HepG2 (cell line): Measurements from ENCODE around the gene NTSR2. TPM values are rescaled to one million over a fixed set of nuclear protein-coding genes. Genes with fewer than 3 reads are reported as not detected.

Experiments
- ATAC-seq: fragments of 200-7000 bp; cut with Tn5 transposase; 3 replicates; pipeline ENCODE4 v1.9.1; 2020; ENCODE audit warnings: mild to moderate bottlenecking, moderate library complexity
- BruUV-seq: library from RNA; stranded (reverse); fragments of 400-500 nt; replicated peaks from 2 replicates; lab custom pipeline; 2021; lab: Mats Ljungman, UMichigan
- CTCF ChIA-PET: fragments of 300-600 bp; formaldehyde crosslinking; extraction: SDS; loops from one replicate; lab custom pipeline; 2021; ENCODE audit warnings: low total read pairs, inconsistent platforms, low intra/inter-chr PET ratio; lab: Yijun Ruan, JAX
- POLR2A ChIA-PET: fragments of 350-600 bp; sonication (Branson Sonifier 250); formaldehyde crosslinking; loops from one replicate; lab custom pipeline; 2020; ENCODE audit warnings: antibody characterized with exemption, inconsistent platforms; lab: Yijun Ruan, JAX
- DNase-seq: peaks from one replicate; pipeline ENCODE4 v3.0.0-alpha.2; 2015; ENCODE audit warnings: low spot score
- FAIRE-seq: peaks from 3 replicates; lab custom pipeline; 2011; peaks lifted over from hg19 to GRCh38; lab: Jason Lieb, UNC
- H2AFZ ChIP-seq: one replicate; pipeline ENCODE4 v1.6.1; 2011; ENCODE audit warnings: low read length, inconsistent platforms
- H3K27ac ChIP-seq: fragments of 300-600 bp; 3 replicates; pipeline ENCODE4 v1.8.0; 2011; ENCODE audit warnings: mixed run types, mild to moderate bottlenecking, mixed read lengths, low read length, inconsistent platforms; ENCODE audit not compliant: insufficient read depth; ENCODE audit errors: extremely low read length
- H3K27me3 ChIP-seq, 2 experiments: fragments of 200-600 bp in 1 of 2; 2 replicates in 1 of 2; 3 replicates in 1 of 2; pipeline versions ENCODE4 v1.6.0 to v1.8.0; 2011; ENCODE audit warnings: low read length in 2 of 2, mild to moderate bottlenecking in 2 of 2, moderate library complexity in 2 of 2, inconsistent platforms in 1 of 2; ENCODE audit not compliant: insufficient read depth in 2 of 2, control insufficient read depth in 1 of 2
- H3K36me3 ChIP-seq, 2 experiments: fragments of 200-600 bp in 1 of 2; replicated peaks in 1 of 2; 2 replicates in 1 of 2; 3 replicates in 1 of 2; pipeline versions ENCODE4 v1.5.1 to v1.8.0; 2011; ENCODE audit warnings: low read length in 2 of 2, inconsistent platforms in 1 of 2; ENCODE audit not compliant: insufficient read depth in 2 of 2, control insufficient read depth in 1 of 2
- H3K4me1 ChIP-seq: 2 replicates; pipeline ENCODE4 v1.5.1; 2012; ENCODE audit warnings: low read length, inconsistent platforms; ENCODE audit not compliant: insufficient read depth
- H3K4me2 ChIP-seq: 2 replicates; pipeline ENCODE4 v1.6.0; 2011; ENCODE audit warnings: low read depth, low read length, inconsistent platforms
- H3K4me3 ChIP-seq, 3 experiments: fragments of 200-600 bp in 1 of 3; sonication (generic), shearing (Covaris generic) in 1 of 3; replicated peaks in 1 of 3; 2 replicates each; pipeline ENCODE4 v1.5.1; 2011 to 2016; ENCODE audit warnings: low read length in 3 of 3, inconsistent platforms in 2 of 3, low read depth in 2 of 3, mild to moderate bottlenecking in 2 of 3, control low read depth in 1 of 3, mixed read lengths in 1 of 3; ENCODE audit not compliant: insufficient read depth in 1 of 3
- H3K79me2 ChIP-seq: one replicate; pipeline ENCODE4 v1.6.1; 2011; ENCODE audit warnings: low read length, inconsistent platforms; ENCODE audit not compliant: insufficient read depth
- H3K9ac ChIP-seq: 2 replicates; pipeline ENCODE4 v1.6.0; 2011; ENCODE audit warnings: mild to moderate bottlenecking, low read depth, low read length, inconsistent platforms; ENCODE audit not compliant: insufficient read depth
- H3K9me3 ChIP-seq: 2 replicates; pipeline ENCODE4 v1.5.1; 2012; ENCODE audit warnings: mild to moderate bottlenecking, low read length
- H4K20me1 ChIP-seq: 2 replicates; pipeline ENCODE4 v1.6.0; 2011; ENCODE audit warnings: inconsistent platforms, mild to moderate bottlenecking, low read length, moderate library complexity; ENCODE audit not compliant: insufficient read depth
- AGO2 ChIP-seq: fragments of 200-400 bp; formaldehyde crosslinking; optimal IDR thresholded peaks from 2 replicates; pipeline ENCODE3; 2017; ENCODE audit warnings: mild to moderate bottlenecking, low read depth, low read length, moderate library complexity
- ATRX ChIP-seq: sonication (generic); formaldehyde crosslinking; IDR thresholded peaks from 2 replicates; pipeline ENCODE4 v1.4.0; 2020; ENCODE audit warnings: missing genetic modification reagents, borderline replicate concordance
- BCL6 ChIP-seq: IDR thresholded peaks from 2 replicates; pipeline ENCODE4 v1.6.1; 2016; ENCODE audit warnings: missing genetic modification reagents, missing compliant biosample characterization
- CEBPB ChIP-seq: IDR thresholded peaks from 2 replicates; pipeline ENCODE4 v1.6.1; 2011; ENCODE audit warnings: low read depth, low read length, improper control_type of control experiment, borderline replicate concordance
- GATA4 ChIP-seq: sonication (generic); IDR thresholded peaks from 2 replicates; pipeline ENCODE4 v1.6.1; 2016; ENCODE audit warnings: antibody characterized with exemption, low read depth, borderline replicate concordance
- IKZF4 ChIP-seq: sonication (generic); formaldehyde crosslinking; IDR thresholded peaks from 2 replicates; pipeline ENCODE4 v1.5.1; 2020; ENCODE audit warnings: borderline replicate concordance, mild to moderate bottlenecking, low read depth, missing genetic modification reagents; ENCODE audit errors: not compliant biosample characterization
- MTA1 ChIP-seq: sonication (generic); formaldehyde crosslinking; IDR thresholded peaks from 2 replicates; pipeline ENCODE4 v1.4.0; 2020; ENCODE audit warnings: missing genetic modification reagents, mild to moderate bottlenecking, borderline replicate concordance
- NCOR1 ChIP-seq: fragments of 200-600 bp; sonication (generic); IDR thresholded peaks from 2 replicates; pipeline ENCODE4 v1.7.0; 2017; ENCODE audit warnings: antibody characterized with exemption, low read length, borderline replicate concordance
- NFYC ChIP-seq: IDR thresholded peaks from 2 replicates; pipeline ENCODE4 v1.6.1; 2016; ENCODE audit warnings: missing genetic modification reagents, missing compliant biosample characterization
- NR3C1 ChIP-seq: sonication (generic); formaldehyde crosslinking; IDR thresholded peaks from 2 replicates; pipeline ENCODE4 v1.4.0; 2020; ENCODE audit warnings: missing genetic modification reagents
- PITX1 ChIP-seq: sonication (generic); formaldehyde crosslinking; IDR thresholded peaks from 2 replicates; pipeline ENCODE4 v1.5.1; 2020; ENCODE audit warnings: mild to moderate bottlenecking, missing genetic modification reagents
- POLR2A ChIP-seq, 2 experiments: IDR thresholded peaks; 2 replicates each; pipeline ENCODE4 v1.6.1; 2011; ENCODE audit warnings: low read depth in 2 of 2, low read length in 2 of 2, mild to moderate bottlenecking in 1 of 2, moderate library complexity in 1 of 2; ENCODE audit not compliant: insufficient read depth in 1 of 2
- SNAI1 ChIP-seq: sonication (generic); formaldehyde crosslinking; IDR thresholded peaks from 2 replicates; pipeline ENCODE4 v1.5.0; 2020; ENCODE audit warnings: mild to moderate bottlenecking, missing genetic modification reagents, borderline replicate concordance
- ZFAT ChIP-seq: sonication (generic); formaldehyde crosslinking; conservative IDR thresholded peaks from 2 replicates; pipeline ENCODE4 v1.8.1; 2023; ENCODE audit warnings: missing genetic modification reagents, inconsistent platforms
- ZFP36 ChIP-seq: fragments of 150-350 bp; IDR thresholded peaks from 2 replicates; pipeline ENCODE4 v1.6.1; 2018; ENCODE audit warnings: borderline replicate concordance, low read length, low read depth; ENCODE audit not compliant: partially characterized antibody
- ZNF432 ChIP-seq: sonication (generic); formaldehyde crosslinking; IDR thresholded peaks from 2 replicates; pipeline ENCODE4 v1.5.0; 2020; ENCODE audit warnings: missing genetic modification reagents, mild to moderate bottlenecking, borderline replicate concordance
- ZNF564 ChIP-seq: sonication (generic); formaldehyde crosslinking; IDR thresholded peaks from 2 replicates; pipeline ENCODE4 v1.8.1; 2023; ENCODE audit warnings: mild to moderate bottlenecking, missing genetic modification reagents
- ZNF775 ChIP-seq: sonication (generic); formaldehyde crosslinking; IDR thresholded peaks from 2 replicates; pipeline ENCODE4 v1.4.0; 2020; ENCODE audit warnings: missing genetic modification reagents, mild to moderate bottlenecking, moderate library complexity, borderline replicate concordance
- WGBS: methylation state at CpG from one replicate; pipeline ENCODE4 v1.1.6; 2017; ENCODE audit warnings: low lambda C conversion rate; 5-methylcytosine and 5-hydroxymethylcytosine counted together
- in situ Hi-C: cut with HindIII; loops from 2 replicates; pipeline ENCODE4 v1.10.0; 2017; ENCODE audit warnings: low pct_unique_long_range_greater_than_20kb; ENCODE audit not compliant: extremely low pct_ligation_motif_present
- intact Hi-C: fragments of 100-400 bp; cut with micrococcal nuclease; formaldehyde crosslinking; loops from one replicate; pipeline ENCODE4 v1.10.0; 2022; ENCODE audit not compliant: unreplicated experiment
- polyA plus RNA-seq, 8 experiments: library from polyadenylated mRNA; depleted of rRNA in 3 of 8; stranded (reverse) in 7 of 8; unstranded in 1 of 8; fragments of >200 nt; fragmentation: Illumina TruSeq in 4 of 8; extraction: Trizol in 4 of 8; gene quantifications; 2 replicates each; pipeline versions ENCODE4 v1.2.1 to v1.2.3, GENCODE V29; 2011 to 2016; ENCODE audit warnings: low read depth in 4 of 8, missing spikeins in 1 of 8, mixed read lengths in 1 of 8; ENCODE audit not compliant: insufficient read depth in 1 of 8
- total RNA-seq, 5 experiments: library from RNA; depleted of rRNA; stranded (reverse); fragments of >200 nt; fragmentation: Illumina TruSeq; extraction: Trizol; gene quantifications; 2 replicates each; pipeline ENCODE4 v1.2.3, GENCODE V29; 2016; ENCODE audit warnings: low read depth in 1 of 5

Gene NTSR2
- total and polyA plus RNA-seq, 2 of the 13 experiments (the other 11 are each of a cell fraction or from before 2014, with no cell fraction given) = not detected

- BruUV-seq = no TSS peak
- POLR2A ChIA-PET = no interaction called here
Measured at GRCh38 chr2:11635141-11635540, 34.9 kb downstream of the NTSR2 start.

GRCh38 chr2:11634584-11634983, 35.4 kb downstream of the NTSR2 start:
- no peak for ATAC-seq
- Histone ChIP-seq H3K27me3 (no peaks in the 10 kb centered on the region), H2AFZ (no peak overlapping the region), H3K9me3 (no peaks in the 10 kb centered on the region), H3K9ac (no peak overlapping the region), H3K4me2 (no peak overlapping the region), H3K4me1 (no peaks in the 10 kb centered on the region), H3K4me3 (no peak overlapping the region), H3K27ac (no peak overlapping the region), H3K36me3 (peaks cover 70 to 93% of the 10 kb centered on the region in 2 experiments), H3K79me2 (no peaks in the 10 kb centered on the region), H4K20me1 (no peaks in the 10 kb centered on the region)
- TF ChIP-seq CEBPB (no peak), NCOR1 (no peak), ZNF564 (CRISPR knock-in tag) (no peak), ZNF432 (no peak), NFYC (no peak), IKZF4 (CRISPR knock-in tag) (no peak), ZNF775 (CRISPR knock-in tag) (no peak), SNAI1 (CRISPR knock-in tag) (no peak), BCL6 (no peak), PITX1 (CRISPR knock-in tag) (no peak), ATRX (CRISPR knock-in tag) (no peak), ZFAT (CRISPR knock-in tag) (no peak)
- no TSS peak for BruUV-seq
- CTCF ChIA-PET = no interaction called here
- no peak for DNase-seq
- intact Hi-C loops (no loop called here), in situ Hi-C loops (no loop called here)
- WGBS = 98% methylated on average over 15 of the region's 15 CpGs
- no peak for FAIRE-seq
- POLR2A ChIA-PET = no interaction called here

More at GRCh38 chr2:11635141-11635540, 34.9 kb downstream of the NTSR2 start:
- Histone ChIP-seq H2AFZ (no peak overlapping the region), H3K27ac (no peak overlapping the region), H3K36me3 (peaks cover 70 to 93% of the 10 kb centered on the region in 2 experiments), H3K27me3 (no peaks in the 10 kb centered on the region), H3K9ac (no peak overlapping the region), H3K9me3 (no peaks in the 10 kb centered on the region), H4K20me1 (no peaks in the 10 kb centered on the region), H3K79me2 (no peaks in the 10 kb centered on the region), H3K4me3 (no peak overlapping the region), H3K4me1 (no peaks in the 10 kb centered on the region), H3K4me2 (no peak overlapping the region)
- FAIRE-seq = no peak
- TF ChIP-seq NR3C1 (no peak), GATA4 (no peak), POLR2A (IDR thresholded peaks at IDR 0.05; ENCODE audit: insufficient read depth in 1 of 2, low read depth in 2 of 2, low read length in 2 of 2) (peak in 1 of 2 experiments; percentile 37; a peak in 1 of 4 replicates), ZFP36 (no peak), MTA1 (CRISPR knock-in tag) (peak; percentile 25; the same call in 1 of the 2 replicates), AGO2 (peak; percentile 84)
- CTCF ChIA-PET = no interaction called here
- no peak for DNase-seq
- intact Hi-C loops = no loop called here
- ATAC-seq = no peak
- 98% methylated on average over 14 of the region's 15 CpGs for WGBS
- in situ Hi-C loops = no loop called here
